T-helper 22 cell (primary cell): ENCODE measurements around the gene REX1BD.
"Not testable (repeated sequence)": the region's sequence is repeated elsewhere in the genome, so short reads cannot be mapped to it uniquely, and the experiment has no call there.

ENCODE experiments used
- DNase-seq: peaks from one replicate; pipeline ENCODE4 v3.0.0-alpha.2; 2020; ENCODE audit warnings: low read depth

The REX1BD gene

GRCh38 chr19:18577365-18577914 is 11.2 kb upstream of the REX1BD start:
- no peak for DNase-seq

- DNase-seq: no peak
These were observed 8.3 kb upstream of the REX1BD start for GRCh38 chr19:18580311-18580710.

GRCh38 chr19:18586306-18586705 is 2.3 kb upstream of the REX1BD start:
- DNase-seq: no peak

- no peak for DNase-seq
These were observed 1.0 kb upstream of the REX1BD start for GRCh38 chr19:18587561-18587960.

GRCh38 chr19:18587962-18588610 is 512 bp upstream of the REX1BD start:
- no peak for DNase-seq

- no peak for DNase-seq
These were observed 1.0 kb downstream of the REX1BD start for GRCh38 chr19:18589380-18590272.

- DNase-seq: no peak
These were observed 2.0 kb downstream of the REX1BD start for GRCh38 chr19:18590273-18591272.

- DNase-seq: no peak
These were observed 3.3 kb downstream of the REX1BD start for GRCh38 chr19:18591735-18592385.

- not testable (repeated sequence) for DNase-seq
These were observed 4.1 kb downstream of the REX1BD start for GRCh38 chr19:18592732-18593131.

GRCh38 chr19:18593367-18594095 is 4.9 kb downstream of the REX1BD start:
- no peak for DNase-seq

- peak; percentile 48 for DNase-seq
These were observed 5.7 kb downstream of the REX1BD start for GRCh38 chr19:18594096-18594823.

GRCh38 chr19:18594824-18595373 is 6.3 kb downstream of the REX1BD start:
- no peak for DNase-seq

GRCh38 chr19:18595475-18595874 is 6.9 kb downstream of the REX1BD start:
- no peak for DNase-seq

- no peak for DNase-seq
These were observed 8.2 kb downstream of the REX1BD start for GRCh38 chr19:18596752-18597157.

- DNase-seq: no peak
These were observed 9.4 kb downstream of the REX1BD start for GRCh38 chr19:18597809-18598660.

GRCh38 chr19:18599485-18599884 is 10.9 kb downstream of the REX1BD start:
- no peak for DNase-seq

- DNase-seq: not testable (repeated sequence)
These were observed 12.2 kb downstream of the REX1BD start for GRCh38 chr19:18600692-18601397.

- no peak for DNase-seq
These were observed 13.3 kb downstream of the REX1BD start for GRCh38 chr19:18601875-18602274.
